ENCODE data around the gene HIVEP3.

HIVEP3 gene

DNA sequence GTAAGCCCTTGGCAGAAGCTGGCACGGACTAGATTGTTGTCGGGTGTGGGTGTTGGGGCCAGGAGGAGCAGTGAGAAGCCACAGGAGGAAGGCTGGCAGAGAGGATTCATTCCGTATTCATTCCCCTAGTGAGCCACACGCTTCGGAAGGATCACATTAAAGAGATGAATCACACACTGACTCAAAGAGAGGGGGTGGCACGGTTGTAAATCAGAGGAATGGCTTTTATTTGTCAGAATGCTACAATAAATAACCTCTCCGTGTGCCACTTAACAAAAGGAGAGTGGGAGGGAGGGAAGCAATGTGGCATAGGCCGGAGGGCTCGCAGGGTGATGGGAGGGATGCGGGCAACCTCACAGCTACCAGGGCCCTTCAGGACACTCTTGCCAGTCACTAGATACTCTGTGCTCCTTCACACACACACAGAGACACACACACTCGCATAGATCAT, 135.5 kb downstream of the HIVEP3 start:
- Histone ChIP-seq H3K4me2 (ENCODE audit: low read depth, low read length, poor library complexity, severe bottlenecking) (no peak overlapping the region), H3K4me3 (ENCODE audit: low read length, poor library complexity, severe bottlenecking) (no peak overlapping the region), H2AFZ (ENCODE audit: low read length) (no peak overlapping the region)

DNA sequence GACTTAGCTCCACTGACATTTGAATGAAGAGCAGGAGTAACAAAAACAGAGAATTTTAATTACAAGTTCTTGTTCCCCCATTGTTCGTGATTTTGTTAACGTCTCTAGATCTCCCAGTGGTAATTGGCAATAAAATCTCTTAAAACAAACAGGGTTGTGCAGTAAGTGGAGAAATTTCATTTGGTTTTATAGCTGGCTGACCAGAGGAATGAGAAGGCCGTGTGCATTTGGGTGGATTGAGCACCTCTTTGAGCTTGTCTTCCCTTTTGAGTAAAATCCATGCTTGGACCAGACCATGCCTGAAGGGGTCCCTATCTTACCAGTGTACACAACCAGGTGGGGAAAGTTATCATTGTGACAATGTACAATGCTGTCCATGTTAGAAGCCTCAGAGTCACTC, 137.8 kb downstream of the HIVEP3 start:
- Histone ChIP-seq H3K4me1 (ENCODE audit: insufficient read depth, low read length, poor library complexity, severe bottlenecking) (no peaks in the 10 kb centered on the region), H3K27me3 (ENCODE audit: insufficient read depth, low read length, poor library complexity, severe bottlenecking) (no peaks in the 10 kb centered on the region), H4K20me1 (ENCODE audit: insufficient read depth, low read length, poor library complexity, severe bottlenecking) (no peaks in the 10 kb centered on the region), H3K4me3 (ENCODE audit: low read length, poor library complexity, severe bottlenecking) (no peak overlapping the region), H3K36me3 (ENCODE audit: insufficient read depth, low read length) (no peaks in the 10 kb centered on the region), H3K9ac (ENCODE audit: low read depth, low read length, poor library complexity, severe bottlenecking) (no peak overlapping the region), H2AFZ (ENCODE audit: low read length) (no peak overlapping the region), H3K9me2 (replicated peaks; ENCODE audit: low read depth, low read length) (no peaks in the 10 kb centered on the region), H3K4me2 (ENCODE audit: low read depth, low read length, poor library complexity, severe bottlenecking) (no peak overlapping the region), H3F3A (ENCODE audit: low read depth) (no peaks in the 10 kb centered on the region), H3K9me3 (ENCODE audit: insufficient read depth, low read depth, low read length) (no peaks in the 10 kb centered on the region), H3K79me2 (ENCODE audit: insufficient read depth, low read length) (no peaks in the 10 kb centered on the region)
- TF ChIP-seq, protein P1, sequence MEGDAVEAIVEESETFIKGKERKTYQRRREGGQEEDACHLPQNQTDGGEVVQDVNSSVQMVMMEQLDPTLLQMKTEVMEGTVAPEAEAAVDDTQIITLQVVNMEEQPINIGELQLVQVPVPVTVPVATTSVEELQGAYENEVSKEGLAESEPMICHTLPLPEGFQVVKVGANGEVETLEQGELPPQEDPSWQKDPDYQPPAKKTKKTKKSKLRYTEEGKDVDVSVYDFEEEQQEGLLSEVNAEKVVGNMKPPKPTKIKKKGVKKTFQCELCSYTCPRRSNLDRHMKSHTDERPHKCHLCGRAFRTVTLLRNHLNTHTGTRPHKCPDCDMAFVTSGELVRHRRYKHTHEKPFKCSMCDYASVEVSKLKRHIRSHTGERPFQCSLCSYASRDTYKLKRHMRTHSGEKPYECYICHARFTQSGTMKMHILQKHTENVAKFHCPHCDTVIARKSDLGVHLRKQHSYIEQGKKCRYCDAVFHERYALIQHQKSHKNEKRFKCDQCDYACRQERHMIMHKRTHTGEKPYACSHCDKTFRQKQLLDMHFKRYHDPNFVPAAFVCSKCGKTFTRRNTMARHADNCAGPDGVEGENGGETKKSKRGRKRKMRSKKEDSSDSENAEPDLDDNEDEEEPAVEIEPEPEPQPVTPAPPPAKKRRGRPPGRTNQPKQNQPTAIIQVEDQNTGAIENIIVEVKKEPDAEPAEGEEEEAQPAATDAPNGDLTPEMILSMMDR (conservative IDR thresholded peaks at IDR 0.05; ENCODE audit: low read length), result 0 out of 2 replicates have a peak, but pooled peaks have one; percentile 10
- no peak for TF ChIP-seq EZH2phosphoT487 (IDR thresholded peaks at IDR 0.05; ENCODE audit: borderline replicate concordance)

More for the DNA sequence above, 135.5 kb downstream of the HIVEP3 start:
- Histone ChIP-seq H3F3A (ENCODE audit: low read depth) (no peaks in the 10 kb centered on the region), H3K4me1 (ENCODE audit: insufficient read depth, low read length, poor library complexity, severe bottlenecking) (no peaks in the 10 kb centered on the region), H3K9me2 (replicated peaks; ENCODE audit: low read depth, low read length) (no peaks in the 10 kb centered on the region), H3K36me3 (ENCODE audit: insufficient read depth, low read length) (no peaks in the 10 kb centered on the region), H3K9me3 (ENCODE audit: insufficient read depth, low read depth, low read length) (no peaks in the 10 kb centered on the region), H3K79me2 (ENCODE audit: insufficient read depth, low read length) (no peaks in the 10 kb centered on the region), H3K9ac (ENCODE audit: low read depth, low read length, poor library complexity, severe bottlenecking) (no peak overlapping the region), H4K20me1 (ENCODE audit: insufficient read depth, low read length, poor library complexity, severe bottlenecking) (no peaks in the 10 kb centered on the region), H3K27me3 (ENCODE audit: insufficient read depth, low read length, poor library complexity, severe bottlenecking) (no peaks in the 10 kb centered on the region)
- no peak for TF ChIP-seq EZH2phosphoT487 (IDR thresholded peaks at IDR 0.05; ENCODE audit: borderline replicate concordance)

DNA sequence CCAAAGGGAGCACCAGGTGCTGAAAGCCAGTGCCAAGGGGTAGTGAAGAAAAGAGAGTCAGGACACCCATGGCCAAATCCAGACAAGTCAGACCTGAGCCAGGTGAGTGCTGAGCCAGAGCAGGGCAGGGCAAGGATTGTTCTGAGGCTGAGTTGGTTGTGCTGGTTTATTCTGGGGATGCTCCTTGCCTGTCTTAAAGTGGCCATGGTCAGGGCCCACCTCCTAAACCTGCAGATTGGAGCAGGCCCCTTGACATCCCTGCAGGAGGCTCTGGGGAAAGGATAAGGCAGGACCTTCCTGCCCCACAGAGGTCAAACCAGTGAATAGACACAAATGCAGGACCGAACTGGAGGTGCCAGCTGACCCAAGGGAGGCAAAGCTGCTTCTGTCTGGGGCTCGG, 138.4 kb downstream of the HIVEP3 start:
- H4K20me1 ChIP-seq (ENCODE audit: insufficient read depth, low read length, poor library complexity, severe bottlenecking), result no peaks in the 10 kb centered on the region
- H3K4me2 ChIP-seq (ENCODE audit: low read depth, low read length, poor library complexity, severe bottlenecking), result no peak overlapping the region
- H3K9me2 ChIP-seq (replicated peaks; ENCODE audit: low read depth, low read length), result no peaks in the 10 kb centered on the region
- TF ChIP-seq, protein P1 (conservative IDR thresholded peaks at IDR 0.05; ENCODE audit: low read length), result no peak
- TF ChIP-seq EZH2phosphoT487 (IDR thresholded peaks at IDR 0.05; ENCODE audit: borderline replicate concordance), result no peak
- no peak overlapping the region for H3K9ac ChIP-seq (ENCODE audit: low read depth, low read length, poor library complexity, severe bottlenecking)
- no peaks in the 10 kb centered on the region for H3F3A ChIP-seq (ENCODE audit: low read depth)
- H3K79me2 ChIP-seq (ENCODE audit: insufficient read depth, low read length), result no peaks in the 10 kb centered on the region
- H3K9me3 ChIP-seq (ENCODE audit: insufficient read depth, low read depth, low read length), result no peaks in the 10 kb centered on the region
- H3K36me3 ChIP-seq (ENCODE audit: insufficient read depth, low read length), result no peaks in the 10 kb centered on the region
- H3K4me3 ChIP-seq (ENCODE audit: low read length, poor library complexity, severe bottlenecking), result no peak overlapping the region
- no peaks in the 10 kb centered on the region for H3K27me3 ChIP-seq (ENCODE audit: insufficient read depth, low read length, poor library complexity, severe bottlenecking)
- H3K4me1 ChIP-seq (ENCODE audit: insufficient read depth, low read length, poor library complexity, severe bottlenecking), result no peaks in the 10 kb centered on the region
- H2AFZ ChIP-seq (ENCODE audit: low read length), result no peak overlapping the region

DNA sequence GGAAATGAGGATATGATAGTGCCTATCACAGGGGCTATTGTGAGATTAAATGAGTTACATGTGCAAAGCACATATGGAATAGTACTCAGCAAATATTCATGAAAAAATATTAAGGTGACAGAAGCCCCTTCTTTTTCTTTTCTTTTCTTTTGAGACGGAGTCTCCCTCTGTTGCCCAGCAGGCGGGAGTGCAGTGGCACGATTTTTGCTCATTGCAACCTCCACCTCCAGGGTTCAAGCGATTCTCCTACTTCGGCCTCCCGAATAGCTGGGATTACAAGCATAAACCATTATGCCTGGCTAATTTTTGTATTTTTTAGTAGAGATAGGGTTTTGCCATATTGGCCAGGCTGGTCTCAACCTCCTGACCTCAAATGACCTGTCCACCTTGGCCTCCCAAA, 139.4 kb downstream of the HIVEP3 start:
- H3K4me3 ChIP-seq (ENCODE audit: low read length, poor library complexity, severe bottlenecking), result no peak overlapping the region
- no peaks in the 10 kb centered on the region for H3K27me3 ChIP-seq (ENCODE audit: insufficient read depth, low read length, poor library complexity, severe bottlenecking)
- TF ChIP-seq, protein P1 (conservative IDR thresholded peaks at IDR 0.05; ENCODE audit: low read length), result peak; percentile 56
- TF ChIP-seq EZH2phosphoT487 (IDR thresholded peaks at IDR 0.05; ENCODE audit: borderline replicate concordance), result no peak
- no peak overlapping the region for H3K9ac ChIP-seq (ENCODE audit: low read depth, low read length, poor library complexity, severe bottlenecking)
- no peaks in the 10 kb centered on the region for H4K20me1 ChIP-seq (ENCODE audit: insufficient read depth, low read length, poor library complexity, severe bottlenecking)
- H3F3A ChIP-seq (ENCODE audit: low read depth), result no peaks in the 10 kb centered on the region
- no peaks in the 10 kb centered on the region for H3K79me2 ChIP-seq (ENCODE audit: insufficient read depth, low read length)
- H2AFZ ChIP-seq (ENCODE audit: low read length), result no peak overlapping the region
- no peaks in the 10 kb centered on the region for H3K9me2 ChIP-seq (replicated peaks; ENCODE audit: low read depth, low read length)
- no peaks in the 10 kb centered on the region for H3K4me1 ChIP-seq (ENCODE audit: insufficient read depth, low read length, poor library complexity, severe bottlenecking)
- H3K9me3 ChIP-seq (ENCODE audit: insufficient read depth, low read depth, low read length), result no peaks in the 10 kb centered on the region
- H3K36me3 ChIP-seq (ENCODE audit: insufficient read depth, low read length), result no peaks in the 10 kb centered on the region
- no peak overlapping the region for H3K4me2 ChIP-seq (ENCODE audit: low read depth, low read length, poor library complexity, severe bottlenecking)

Data from Loucy (cell line).